Nephron progenitor cell (in vitro differentiated cells): ENCODE data around the gene RHBDL1.

Source experiments
- DNase-seq: peaks from one replicate; pipeline ENCODE4 v3.0.0; 2021
- H3K27ac Mint-ChIP-seq: 2 replicates; pipeline ENCODE4 v1.8.0; 2021; ENCODE audit warnings: mild to moderate bottlenecking, moderate library complexity, mixed read lengths
- H3K27me3 Mint-ChIP-seq: 2 replicates; pipeline ENCODE4 v1.8.0; 2021; ENCODE audit warnings: mild to moderate bottlenecking, low read depth, mixed read lengths; ENCODE audit not compliant: poor library complexity
- H3K36me3 Mint-ChIP-seq: 2 replicates; pipeline ENCODE4 v1.8.0; 2021; ENCODE audit warnings: low read depth, mixed read lengths
- H3K4me1 Mint-ChIP-seq: 2 replicates; pipeline ENCODE4 v1.8.0; 2021; ENCODE audit warnings: mixed read lengths
- H3K4me3 Mint-ChIP-seq: 2 replicates; pipeline ENCODE4 v1.8.0; 2021; ENCODE audit warnings: mild to moderate bottlenecking, moderate library complexity, mixed read lengths
- H3K9me3 Mint-ChIP-seq: 2 replicates; pipeline ENCODE4 v1.8.0; 2021; ENCODE audit warnings: mild to moderate bottlenecking, moderate library complexity, mixed read lengths
- TF ChIP-seq, protein P1 (sequence below): fragments of 200-600 bp; sonication (generic); IDR thresholded peaks from 2 replicates; pipeline ENCODE4 v1.5.0; 2021; ENCODE audit warnings: antibody characterized with exemption

RHBDL1 gene

DNA sequence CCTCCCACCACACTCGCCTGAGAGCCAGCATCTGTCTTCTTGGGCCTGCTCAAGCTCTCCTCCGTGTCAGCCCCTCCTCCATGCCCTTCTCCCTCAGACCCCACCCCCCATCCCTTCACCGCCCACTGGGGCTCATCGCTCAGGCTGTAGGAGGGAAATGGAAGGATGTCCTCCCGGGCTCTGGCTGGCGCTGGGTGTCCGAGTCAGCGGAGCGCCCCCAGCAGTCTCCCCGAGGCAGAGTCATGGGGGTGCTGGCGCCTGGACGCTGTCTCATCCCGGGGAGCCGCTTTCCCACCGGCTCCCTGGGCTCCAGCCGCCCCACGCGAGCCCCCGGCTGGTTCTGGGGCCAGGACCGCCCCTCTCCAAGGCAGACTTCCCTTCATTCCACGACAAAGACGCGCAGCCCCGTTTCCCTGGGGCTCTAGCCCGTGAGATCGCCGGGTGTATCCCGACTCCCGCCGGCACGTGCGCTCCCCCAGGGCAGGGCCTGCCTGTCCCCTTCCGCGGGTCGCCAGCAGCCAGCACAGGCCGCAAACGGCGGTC is 45.0 kb downstream of the RHBDL1 start:
- peak overlapping the region; percentile 86 for H3K4me3 Mint-ChIP-seq
- H3K9me3 Mint-ChIP-seq: no peaks in the 10 kb centered on the region
- peak; percentile 68 for DNase-seq
- H3K27me3 Mint-ChIP-seq: peaks cover 3% of the 10 kb centered on the region
- peak overlapping the region; percentile 96 for H3K27ac Mint-ChIP-seq
- no peaks in the 10 kb centered on the region for H3K36me3 Mint-ChIP-seq
- TF ChIP-seq, protein P1, sequence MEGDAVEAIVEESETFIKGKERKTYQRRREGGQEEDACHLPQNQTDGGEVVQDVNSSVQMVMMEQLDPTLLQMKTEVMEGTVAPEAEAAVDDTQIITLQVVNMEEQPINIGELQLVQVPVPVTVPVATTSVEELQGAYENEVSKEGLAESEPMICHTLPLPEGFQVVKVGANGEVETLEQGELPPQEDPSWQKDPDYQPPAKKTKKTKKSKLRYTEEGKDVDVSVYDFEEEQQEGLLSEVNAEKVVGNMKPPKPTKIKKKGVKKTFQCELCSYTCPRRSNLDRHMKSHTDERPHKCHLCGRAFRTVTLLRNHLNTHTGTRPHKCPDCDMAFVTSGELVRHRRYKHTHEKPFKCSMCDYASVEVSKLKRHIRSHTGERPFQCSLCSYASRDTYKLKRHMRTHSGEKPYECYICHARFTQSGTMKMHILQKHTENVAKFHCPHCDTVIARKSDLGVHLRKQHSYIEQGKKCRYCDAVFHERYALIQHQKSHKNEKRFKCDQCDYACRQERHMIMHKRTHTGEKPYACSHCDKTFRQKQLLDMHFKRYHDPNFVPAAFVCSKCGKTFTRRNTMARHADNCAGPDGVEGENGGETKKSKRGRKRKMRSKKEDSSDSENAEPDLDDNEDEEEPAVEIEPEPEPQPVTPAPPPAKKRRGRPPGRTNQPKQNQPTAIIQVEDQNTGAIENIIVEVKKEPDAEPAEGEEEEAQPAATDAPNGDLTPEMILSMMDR: no peak
- H3K4me1 Mint-ChIP-seq: peaks cover 27% of the 10 kb centered on the region

DNA sequence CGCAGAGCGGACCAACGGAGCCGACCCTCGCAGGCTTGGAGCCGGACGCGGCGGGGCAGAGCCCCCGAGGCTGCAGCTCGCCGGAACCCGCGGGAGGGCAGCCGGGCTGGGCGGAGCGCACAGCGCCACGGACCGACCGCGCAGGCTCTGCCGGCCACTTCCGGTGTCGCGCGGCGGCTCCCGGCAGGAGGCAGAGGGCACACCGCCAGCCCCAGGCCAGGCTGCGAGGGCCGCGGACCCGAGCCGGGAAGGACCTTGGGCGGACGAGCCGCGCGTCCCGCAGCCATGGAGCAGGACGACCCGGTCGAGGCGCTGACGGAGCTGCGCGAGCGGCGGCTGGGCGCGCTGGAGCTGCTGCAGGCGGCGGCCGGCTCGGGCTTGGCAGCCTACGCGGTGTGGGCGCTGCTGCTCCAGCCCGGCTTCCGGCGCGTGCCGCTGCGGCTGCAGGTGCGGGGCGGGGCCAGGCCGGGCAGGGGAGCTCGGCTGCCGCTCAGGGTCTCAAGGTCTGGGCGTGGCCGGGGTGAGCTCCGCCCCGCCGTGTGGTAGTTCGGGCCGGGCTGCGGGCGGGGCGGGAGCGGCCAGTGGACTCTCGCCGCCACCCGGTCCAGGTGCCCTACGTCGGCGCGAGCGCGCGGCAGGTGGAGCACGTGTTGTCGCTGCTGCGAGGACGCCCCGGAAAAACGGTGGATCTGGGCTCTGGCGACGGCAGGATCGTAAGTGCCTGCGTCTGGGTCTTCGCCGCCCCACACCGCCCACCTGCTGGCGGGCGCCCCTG is 45.7 kb downstream of the RHBDL1 start, which contains the start of gene ANTKMT:
Gene ANTKMT, plus strand, starts transcription at position 157 of the 775 bp plus-strand sequence. Its CDS starts 129 bp downstream, at position 286.
- H3K9me3 Mint-ChIP-seq: no peaks in the 10 kb centered on the region
- H3K4me1 Mint-ChIP-seq: peaks cover 24% of the 10 kb centered on the region
- TF ChIP-seq, protein P1: no peak
- peak within 1 kb of the TSS; percentile 96 for H3K27ac Mint-ChIP-seq
- no peaks in the 10 kb centered on the region for H3K36me3 Mint-ChIP-seq
- peak within 1 kb of the TSS; percentile 86 for H3K4me3 Mint-ChIP-seq
- peaks cover 4% of the 10 kb centered on the region for H3K27me3 Mint-ChIP-seq
- DNase-seq: peak; percentile 93

DNA sequence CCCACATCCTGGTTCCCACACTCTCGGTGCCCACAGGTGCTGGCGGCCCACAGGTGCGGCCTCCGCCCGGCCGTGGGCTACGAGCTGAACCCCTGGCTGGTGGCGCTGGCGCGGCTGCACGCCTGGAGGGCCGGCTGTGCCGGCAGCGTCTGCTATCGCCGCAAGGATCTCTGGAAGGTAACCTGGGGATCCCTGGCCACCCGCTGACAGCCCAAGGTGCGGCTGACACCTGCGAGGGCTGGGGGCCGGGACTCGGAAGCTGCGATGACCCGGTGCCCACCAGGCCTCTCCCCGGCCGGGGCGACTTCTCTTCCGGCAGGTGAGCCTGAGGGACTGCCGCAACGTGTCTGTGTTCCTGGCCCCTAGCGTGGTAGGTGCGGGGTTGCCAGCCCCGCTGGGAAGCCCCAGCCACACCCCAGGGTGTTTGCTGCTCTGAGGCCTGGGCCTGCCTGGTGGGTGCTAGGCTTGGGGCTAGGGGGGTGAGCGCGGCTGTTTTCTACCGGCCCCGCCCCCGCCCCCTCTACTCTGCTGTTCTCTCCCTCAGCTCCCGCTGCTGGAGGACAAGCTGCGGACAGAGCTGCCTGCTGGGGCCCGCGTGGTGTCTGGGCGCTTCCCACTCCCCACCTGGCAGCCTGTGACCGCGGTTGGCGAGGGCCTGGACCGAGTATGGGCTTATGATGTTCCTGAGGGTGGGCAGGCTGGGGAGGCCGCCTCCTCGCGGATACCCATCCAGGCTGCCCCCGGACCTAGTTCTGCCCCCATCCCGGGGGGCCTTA is 46.5 kb downstream of the RHBDL1 start:
- Mint-ChIP-seq H3K36me3 (no peaks in the 10 kb centered on the region), H3K27me3 (peaks cover 7% of the 10 kb centered on the region), H3K27ac (no peak overlapping the region), H3K4me3 (peak overlapping the region; percentile 40), H3K9me3 (no peaks in the 10 kb centered on the region), H3K4me1 (peaks cover 20% of the 10 kb centered on the region)
- TF ChIP-seq, protein P1: no peak
- DNase-seq: no peak

DNA sequence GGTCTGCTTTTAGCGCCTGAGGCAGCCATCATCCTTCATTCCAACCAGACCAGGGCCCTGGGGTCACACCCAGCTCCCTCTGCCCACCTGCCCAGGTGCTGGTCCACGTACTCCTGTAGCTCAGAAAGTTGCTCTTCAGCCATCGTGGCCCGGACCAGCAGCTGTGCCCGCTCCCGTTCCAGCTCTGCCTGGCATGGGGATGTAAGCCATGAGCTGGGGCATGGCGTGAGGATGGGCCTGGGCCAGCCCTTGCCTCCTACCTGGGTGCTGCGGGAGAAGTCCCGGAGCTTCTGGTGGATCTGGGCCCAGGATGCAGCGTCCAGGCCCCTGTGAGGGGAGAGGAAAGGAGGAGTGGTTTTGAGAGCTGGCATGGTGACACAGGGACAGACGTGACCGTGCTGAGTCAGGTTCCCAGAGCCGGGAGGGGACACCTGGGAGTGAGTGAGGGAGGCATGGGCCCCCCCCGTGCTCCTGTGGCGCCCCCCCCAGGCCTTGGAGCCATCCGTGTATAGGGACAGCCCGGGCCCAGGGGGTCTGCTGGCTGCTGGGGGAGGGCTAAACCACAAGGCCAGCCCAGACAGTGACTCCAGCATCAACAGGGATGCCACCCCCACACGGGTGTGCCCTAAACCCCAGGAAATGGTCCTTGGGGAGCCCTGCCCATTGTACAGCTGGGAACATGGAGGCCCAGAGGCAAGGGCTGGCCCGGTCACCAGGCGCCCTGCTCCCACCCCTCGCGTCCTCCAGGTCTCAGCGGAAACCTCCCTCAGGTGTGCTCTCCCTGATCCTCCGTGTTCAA is 47.6 kb downstream of the RHBDL1 start:
- H3K4me3 Mint-ChIP-seq: no peak overlapping the region

DNA sequence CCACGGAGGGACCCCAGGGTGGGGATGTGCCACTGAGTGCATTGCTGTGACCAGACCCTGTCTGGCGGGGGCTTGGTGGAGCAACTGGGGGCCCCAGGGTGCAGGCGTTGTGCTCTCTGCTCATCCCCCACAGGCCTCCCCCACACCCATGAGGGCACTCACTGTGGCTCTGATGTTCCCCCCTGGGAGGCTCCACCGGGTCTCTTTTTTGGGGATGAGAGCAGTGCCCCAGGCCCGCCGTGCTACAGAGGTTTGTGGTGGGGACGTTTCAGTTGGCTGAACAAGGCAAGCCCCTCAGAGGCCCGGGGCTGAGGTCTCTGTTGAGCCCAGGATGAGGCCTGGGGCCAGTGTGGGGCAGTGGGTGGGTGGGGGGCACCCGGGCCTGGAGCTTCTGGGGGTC is 48.2 kb downstream of the RHBDL1 start:
- Mint-ChIP-seq H3K36me3 (no peaks in the 10 kb centered on the region), H3K4me1 (peaks cover 17% of the 10 kb centered on the region), H3K9me3 (no peaks in the 10 kb centered on the region), H3K27ac (no peak overlapping the region), H3K27me3 (peaks cover 8% of the 10 kb centered on the region), H3K4me3 (no peak overlapping the region)
- TF ChIP-seq, protein P1: no peak
- no peak for DNase-seq

More for the DNA sequence above, 47.6 kb downstream of the RHBDL1 start:
- DNase-seq: no peak
- Mint-ChIP-seq H3K27ac (no peak overlapping the region), H3K9me3 (no peaks in the 10 kb centered on the region), H3K4me1 (peaks cover 20% of the 10 kb centered on the region), H3K27me3 (peaks cover 7% of the 10 kb centered on the region), H3K36me3 (no peaks in the 10 kb centered on the region)
- TF ChIP-seq, protein P1: no peak
